ENCODE data around the gene OR10J1. TPM values are rescaled to one million over a fixed set of nuclear protein-coding genes. Genes with fewer than 3 reads are reported as not detected.

The OR10J1 gene
- total and polyA plus RNA-seq, 2 of the 8 experiments (the other 6 are each of a cell fraction or from before 2014, with no cell fraction given), result not detected

DNA sequence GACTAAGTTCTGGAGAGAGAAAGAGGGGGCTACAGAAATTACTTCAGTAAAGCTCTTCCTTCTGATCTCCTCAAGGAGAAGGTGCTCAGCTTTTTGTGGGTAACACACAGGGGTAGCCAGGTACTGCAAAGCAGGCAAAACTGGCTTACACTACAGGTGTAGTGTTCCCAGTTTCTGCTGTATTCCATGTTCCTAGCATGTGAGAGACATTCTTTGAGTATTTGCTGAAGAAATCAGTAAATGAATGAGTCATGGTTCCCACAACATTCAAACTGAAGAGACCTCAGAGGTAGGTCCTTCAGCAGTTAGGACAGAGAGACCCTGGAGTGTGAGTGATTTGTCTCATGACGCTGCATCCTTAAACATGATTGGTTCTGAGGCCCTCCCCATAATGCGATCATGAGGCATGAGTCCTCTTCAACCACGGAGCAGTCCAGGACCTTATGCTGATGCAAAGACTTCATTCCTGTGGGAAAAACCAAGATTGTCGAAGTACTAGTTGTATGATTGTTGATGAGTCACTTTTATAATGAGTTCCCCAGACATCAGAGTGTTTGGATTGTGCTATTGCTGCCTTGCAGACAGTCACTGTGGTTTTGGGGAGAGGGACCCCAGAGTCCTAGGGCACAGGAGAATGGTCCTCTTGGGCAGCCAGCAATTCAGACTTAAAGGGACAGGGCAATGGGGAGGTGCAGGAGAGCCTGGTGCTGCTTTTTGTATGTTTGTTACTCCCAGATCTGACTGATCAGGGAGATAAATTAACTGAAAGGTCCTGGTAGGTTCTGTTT is 10.3 kb upstream of the OR10J1 start (continued):
- TF ChIP-seq CHD7 (IDR thresholded peaks at IDR 0.05; ENCODE audit: insufficient replicate concordance, low read length), result no peak
